Breast epithelium (tissue), 3 donors: Measurements from ENCODE around the gene RIPK3.

ENCODE experiments used
- POLR2A ChIP-seq: fragments of 450-650 bp; IDR thresholded peaks from one replicate; pipeline ENCODE4 v1.6.1; 2016; ENCODE audit warnings: antibody characterized with exemption, mild to moderate bottlenecking, moderate library complexity
- POLR2AphosphoS5 ChIP-seq, 3 donors: sonication (generic); formaldehyde crosslinking; IDR thresholded peaks; one replicate each; pipeline ENCODE4 v1.6.1; 2017; ENCODE audit warnings: antibody characterized with exemption in 3 of 3
- TF ChIP-seq, protein P1 (sequence below), 3 donors: fragments of 450-650 bp; IDR thresholded peaks; one replicate each; pipeline ENCODE4 v1.5.1; 2016 to 2017; ENCODE audit warnings: antibody characterized with exemption in 3 of 3, mild to moderate bottlenecking in 3 of 3, moderate library complexity in 3 of 3

DNA sequence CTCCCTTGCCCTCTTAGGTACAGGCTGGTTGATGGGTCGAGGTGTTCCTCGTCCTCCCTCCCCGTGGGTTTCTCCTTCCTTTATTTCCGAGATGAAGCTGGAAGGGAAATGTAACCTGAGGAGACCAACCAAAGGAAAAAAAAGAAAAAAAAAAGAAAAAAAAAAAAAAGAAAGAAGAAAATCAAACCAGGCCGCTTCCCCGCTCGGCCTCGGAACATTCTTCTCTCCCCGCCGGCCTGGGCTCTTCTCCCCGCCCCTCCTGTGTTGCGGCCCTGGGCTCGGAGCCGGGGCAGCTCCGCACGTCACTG is 26.6 kb upstream of the RIPK3 start:
- no peak for TF ChIP-seq POLR2A
- TF ChIP-seq, protein P1, sequence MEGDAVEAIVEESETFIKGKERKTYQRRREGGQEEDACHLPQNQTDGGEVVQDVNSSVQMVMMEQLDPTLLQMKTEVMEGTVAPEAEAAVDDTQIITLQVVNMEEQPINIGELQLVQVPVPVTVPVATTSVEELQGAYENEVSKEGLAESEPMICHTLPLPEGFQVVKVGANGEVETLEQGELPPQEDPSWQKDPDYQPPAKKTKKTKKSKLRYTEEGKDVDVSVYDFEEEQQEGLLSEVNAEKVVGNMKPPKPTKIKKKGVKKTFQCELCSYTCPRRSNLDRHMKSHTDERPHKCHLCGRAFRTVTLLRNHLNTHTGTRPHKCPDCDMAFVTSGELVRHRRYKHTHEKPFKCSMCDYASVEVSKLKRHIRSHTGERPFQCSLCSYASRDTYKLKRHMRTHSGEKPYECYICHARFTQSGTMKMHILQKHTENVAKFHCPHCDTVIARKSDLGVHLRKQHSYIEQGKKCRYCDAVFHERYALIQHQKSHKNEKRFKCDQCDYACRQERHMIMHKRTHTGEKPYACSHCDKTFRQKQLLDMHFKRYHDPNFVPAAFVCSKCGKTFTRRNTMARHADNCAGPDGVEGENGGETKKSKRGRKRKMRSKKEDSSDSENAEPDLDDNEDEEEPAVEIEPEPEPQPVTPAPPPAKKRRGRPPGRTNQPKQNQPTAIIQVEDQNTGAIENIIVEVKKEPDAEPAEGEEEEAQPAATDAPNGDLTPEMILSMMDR (IDR thresholded peaks at IDR 0.05), result no peak
- peak in 2 of 3 donors; percentile 79 to 87 for TF ChIP-seq POLR2AphosphoS5 (IDR thresholded peaks at IDR 0.05)
